Loucy (cell line): ENCODE results near the gene NIPAL3.

Source experiments
- CTCF ChIP-seq: fragments of 200-600 bp; sonication (generic); conservative IDR thresholded peaks from 2 replicates; pipeline ENCODE4 v1.5.1; 2014; ENCODE audit warnings: mild to moderate bottlenecking, antibody characterized with exemption, low read length
- EZH2phosphoT487 ChIP-seq: fragments of 200-600 bp; IDR thresholded peaks from 2 replicates; pipeline ENCODE4 v1.6.1; 2018; ENCODE audit warnings: antibody characterized with exemption, mild to moderate bottlenecking, moderate library complexity, borderline replicate concordance

GRCh38 chr1:24427545-24427862 is 11.9 kb downstream of the NIPAL3 start:
- TF ChIP-seq CTCF (no peak), EZH2phosphoT487 (no peak)
